Immature natural killer cell (primary cell): ENCODE measurements around the gene UBASH3B. TPM values are rescaled to one million over a fixed set of nuclear protein-coding genes. Genes with fewer than 3 reads are reported as not detected.
A peak's percentile ranks its signal among the peaks of the same experiment; 100 is the strongest.

Experiments
- DNase-seq, 3 donors: peaks; one replicate each; pipeline ENCODE4 v3.0.0; 2022; ENCODE audit warnings: mixed read lengths in 1 of 3
- H3K27ac Mint-ChIP-seq, 6 donors: one replicate each; pipeline ENCODE4 v1.8.0; 2020; ENCODE audit warnings: mixed read lengths in 6 of 6, mild to moderate bottlenecking in 5 of 6, inconsistent platforms in 4 of 6, moderate library complexity in 3 of 6
- H3K27me3 Mint-ChIP-seq, 3 donors: one replicate each; pipeline ENCODE4 v1.8.0; 2020 to 2021; ENCODE audit warnings: low read depth in 3 of 3, mild to moderate bottlenecking in 3 of 3, mixed read lengths in 3 of 3, moderate library complexity in 3 of 3, inconsistent platforms in 1 of 3
- H3K36me3 Mint-ChIP-seq, 3 donors: one replicate each; pipeline ENCODE4 v1.8.0; 2020; ENCODE audit warnings: mixed read lengths in 3 of 3, inconsistent platforms in 2 of 3, mild to moderate bottlenecking in 2 of 3
- H3K4me1 Mint-ChIP-seq, 2 donors: one replicate each; pipeline ENCODE4 v1.8.0; 2020; ENCODE audit warnings: inconsistent platforms in 2 of 2, mild to moderate bottlenecking in 2 of 2, mixed read lengths in 2 of 2, moderate library complexity in 1 of 2
- H3K4me3 Mint-ChIP-seq, 5 donors: one replicate each; pipeline ENCODE4 v1.8.0; 2020; ENCODE audit warnings: mild to moderate bottlenecking in 5 of 5, mixed read lengths in 5 of 5, inconsistent platforms in 3 of 5, moderate library complexity in 3 of 5
- H3K9me3 Mint-ChIP-seq, 6 donors: one replicate each; pipeline ENCODE4 v1.8.0; 2020; ENCODE audit warnings: mild to moderate bottlenecking in 6 of 6, mixed read lengths in 6 of 6, inconsistent platforms in 4 of 6, moderate library complexity in 3 of 6
- polyA plus RNA-seq, 3 donors: library from polyadenylated mRNA; unstranded; fragments of 300-500 nt; fragmentation: Illumina TruSeq; gene quantifications; one replicate each; pipeline ENCODE4 v1.2.3, GENCODE V29; 2021

Gene UBASH3B
- polyA plus RNA-seq, 3 donors from 2014 or later = 7.5 to 17.5 (median 9.6) TPM

- peak; percentile 34 to 36 (median 34) for DNase-seq
- H3K27ac Mint-ChIP-seq = peak overlapping the region in 4 of 6 donors; percentile 35 to 69 (median 46)
- H3K27me3 Mint-ChIP-seq = no peaks in the 10 kb centered on the region
- H3K36me3 Mint-ChIP-seq = no peaks in the 10 kb centered on the region
- H3K4me3 Mint-ChIP-seq = no peak overlapping the region
- no peaks in the 10 kb centered on the region for H3K9me3 Mint-ChIP-seq
- peaks cover 45 to 80% of the 10 kb centered on the region in 2 donors for H3K4me1 Mint-ChIP-seq
Observed at GRCh38 chr11:122754553-122755322, 99.2 kb downstream of the UBASH3B start.

GRCh38 chr11:122755409-122755808 lies 99.9 kb downstream of the UBASH3B start:
- Mint-ChIP-seq H3K36me3 (no peaks in the 10 kb centered on the region), H3K9me3 (no peaks in the 10 kb centered on the region), H3K27me3 (no peaks in the 10 kb centered on the region), H3K4me3 (no peak overlapping the region), H3K4me1 (peaks cover 41 to 74% of the 10 kb centered on the region in 2 donors), H3K27ac (peak overlapping the region in 2 of 6 donors; percentile 40 to 51)
- no peak for DNase-seq

GRCh38 chr11:122755941-122756340 lies 100.4 kb downstream of the UBASH3B start:
- peaks cover 38 to 68% of the 10 kb centered on the region in 2 donors for H3K4me1 Mint-ChIP-seq

GRCh38 chr11:122756417-122756816 lies 100.9 kb downstream of the UBASH3B start:
- peak overlapping the region; percentile 59 to 92 (median 76) for H3K27ac Mint-ChIP-seq
- peaks cover 0 to 2% (median 0%) of the 10 kb centered on the region in 3 donors for H3K27me3 Mint-ChIP-seq
- H3K9me3 Mint-ChIP-seq = no peaks in the 10 kb centered on the region
- peak; percentile 66 to 72 (median 67) for DNase-seq
- H3K36me3 Mint-ChIP-seq = no peaks in the 10 kb centered on the region
- peak overlapping the region in 4 of 5 donors; percentile 34 to 59 (median 40) for H3K4me3 Mint-ChIP-seq
- peaks cover 38 to 64% of the 10 kb centered on the region in 2 donors for H3K4me1 Mint-ChIP-seq

More at GRCh38 chr11:122755941-122756340, 100.4 kb downstream of the UBASH3B start:
- H3K36me3 Mint-ChIP-seq = no peaks in the 10 kb centered on the region
- peak overlapping the region in 5 of 6 donors; percentile 40 to 92 (median 73) for H3K27ac Mint-ChIP-seq
- no peak for DNase-seq
- H3K9me3 Mint-ChIP-seq = no peaks in the 10 kb centered on the region
- H3K27me3 Mint-ChIP-seq = peaks cover 0 to 2% (median 0%) of the 10 kb centered on the region in 3 donors
- H3K4me3 Mint-ChIP-seq = peak overlapping the region in 1 of 5 donors; percentile 38

GRCh38 chr11:122757201-122757600 lies 101.7 kb downstream of the UBASH3B start:
- Mint-ChIP-seq H3K4me3 (no peak overlapping the region), H3K4me1 (peaks cover 35 to 56% of the 10 kb centered on the region in 2 donors), H3K36me3 (no peaks in the 10 kb centered on the region), H3K9me3 (no peaks in the 10 kb centered on the region), H3K27me3 (peaks cover 0 to 2% (median 0%) of the 10 kb centered on the region in 3 donors), H3K27ac (peak overlapping the region in 4 of 6 donors; percentile 10 to 43 (median 20))
- no peak for DNase-seq

- no peak for DNase-seq
- Mint-ChIP-seq H3K27ac (peak overlapping the region in 2 of 6 donors; percentile 16 to 40), H3K4me3 (no peak overlapping the region), H3K27me3 (peaks cover 0 to 2% (median 0%) of the 10 kb centered on the region in 3 donors), H3K36me3 (peaks cover 0 to 3% (median 0%) of the 10 kb centered on the region in 3 donors), H3K9me3 (no peaks in the 10 kb centered on the region), H3K4me1 (peaks cover 35 to 50% of the 10 kb centered on the region in 2 donors)
Observed at GRCh38 chr11:122758339-122758738, 102.8 kb downstream of the UBASH3B start.

GRCh38 chr11:122758974-122759373 lies 103.5 kb downstream of the UBASH3B start:
- H3K4me1 Mint-ChIP-seq = peaks cover 32 to 45% of the 10 kb centered on the region in 2 donors
- H3K27ac Mint-ChIP-seq = peak overlapping the region in 4 of 6 donors; percentile 35 to 75 (median 40)
- H3K36me3 Mint-ChIP-seq = peaks cover 0 to 3% (median 0%) of the 10 kb centered on the region in 3 donors
- H3K27me3 Mint-ChIP-seq = peaks cover 0 to 4% (median 0%) of the 10 kb centered on the region in 3 donors
- no peak overlapping the region for H3K4me3 Mint-ChIP-seq
- H3K9me3 Mint-ChIP-seq = no peaks in the 10 kb centered on the region
- no peak for DNase-seq

GRCh38 chr11:122763108-122763507 lies 107.6 kb downstream of the UBASH3B start:
- no peak for DNase-seq
- Mint-ChIP-seq H3K27me3 (peaks cover 0 to 5% (median 0%) of the 10 kb centered on the region in 3 donors), H3K4me3 (no peak overlapping the region), H3K9me3 (no peaks in the 10 kb centered on the region), H3K4me1 (peaks cover 4 to 18% of the 10 kb centered on the region in 2 donors), H3K27ac (no peak overlapping the region), H3K36me3 (peaks cover 0 to 3% (median 0%) of the 10 kb centered on the region in 3 donors)

GRCh38 chr11:122764371-122765090 lies 109.0 kb downstream of the UBASH3B start:
- peaks cover 0 to 5% (median 0%) of the 10 kb centered on the region in 3 donors for H3K27me3 Mint-ChIP-seq
- no peaks in the 10 kb centered on the region for H3K9me3 Mint-ChIP-seq
- peaks cover 0 to 3% (median 0%) of the 10 kb centered on the region in 3 donors for H3K36me3 Mint-ChIP-seq
- H3K4me3 Mint-ChIP-seq = no peak overlapping the region
- no peak for DNase-seq
- peak overlapping the region in 1 of 6 donors; percentile 6 for H3K27ac Mint-ChIP-seq
- peaks cover 0 to 7% of the 10 kb centered on the region in 2 donors for H3K4me1 Mint-ChIP-seq

- Mint-ChIP-seq H3K4me3 (no peak overlapping the region), H3K36me3 (peaks cover 0 to 3% (median 0%) of the 10 kb centered on the region in 3 donors), H3K27me3 (peaks cover 0 to 4% (median 0%) of the 10 kb centered on the region in 3 donors), H3K4me1 (peaks cover 0 to 7% of the 10 kb centered on the region in 2 donors), H3K9me3 (no peaks in the 10 kb centered on the region), H3K27ac (peak overlapping the region in 2 of 6 donors; percentile 56 to 60)
- no peak for DNase-seq
Observed at GRCh38 chr11:122765487-122766131, 110.1 kb downstream of the UBASH3B start.

- Mint-ChIP-seq H3K36me3 (no peaks in the 10 kb centered on the region), H3K27ac (peak overlapping the region in 1 of 6 donors; percentile 36), H3K4me1 (peaks cover 0 to 7% of the 10 kb centered on the region in 2 donors), H3K9me3 (no peaks in the 10 kb centered on the region), H3K27me3 (peaks cover 0 to 3% (median 0%) of the 10 kb centered on the region in 3 donors), H3K4me3 (no peak overlapping the region)
- DNase-seq = no peak
Observed at GRCh38 chr11:122769126-122769780, 113.7 kb downstream of the UBASH3B start.

- Mint-ChIP-seq H3K36me3 (peaks cover 0 to 4% (median under 1%) of the 10 kb centered on the region in 3 donors), H3K27me3 (peaks cover 0 to 1% (median 0%) of the 10 kb centered on the region in 3 donors), H3K27ac (no peak overlapping the region), H3K9me3 (no peaks in the 10 kb centered on the region), H3K4me3 (no peak overlapping the region), H3K4me1 (peaks cover 0 to 7% of the 10 kb centered on the region in 2 donors)
- no peak for DNase-seq
Observed at GRCh38 chr11:122772945-122773344, 117.4 kb downstream of the UBASH3B start.

- Mint-ChIP-seq H3K4me1 (peaks cover 0 to 7% of the 10 kb centered on the region in 2 donors), H3K27ac (peak overlapping the region in 1 of 6 donors; percentile 27), H3K27me3 (peaks cover 0 to 1% (median 0%) of the 10 kb centered on the region in 3 donors)
Observed at GRCh38 chr11:122773781-122774266, 118.3 kb downstream of the UBASH3B start.

More at GRCh38 chr11:122773781-122774266, 118.3 kb downstream of the UBASH3B start:
- H3K36me3 Mint-ChIP-seq = peaks cover 0 to 9% (median 4%) of the 10 kb centered on the region in 3 donors
- no peak overlapping the region for H3K4me3 Mint-ChIP-seq
- no peaks in the 10 kb centered on the region for H3K9me3 Mint-ChIP-seq
- DNase-seq = no peak
